MV-4-11 (cell line): ENCODE results near the gene ATG5.
A peak's percentile ranks its signal among the peaks of the same experiment; 100 is the strongest.

Experiments
- DNase-seq: peaks from one replicate; lab custom pipeline; 2025; lab: John Stamatoyannopoulos, UW

Gene ATG5

DNA sequence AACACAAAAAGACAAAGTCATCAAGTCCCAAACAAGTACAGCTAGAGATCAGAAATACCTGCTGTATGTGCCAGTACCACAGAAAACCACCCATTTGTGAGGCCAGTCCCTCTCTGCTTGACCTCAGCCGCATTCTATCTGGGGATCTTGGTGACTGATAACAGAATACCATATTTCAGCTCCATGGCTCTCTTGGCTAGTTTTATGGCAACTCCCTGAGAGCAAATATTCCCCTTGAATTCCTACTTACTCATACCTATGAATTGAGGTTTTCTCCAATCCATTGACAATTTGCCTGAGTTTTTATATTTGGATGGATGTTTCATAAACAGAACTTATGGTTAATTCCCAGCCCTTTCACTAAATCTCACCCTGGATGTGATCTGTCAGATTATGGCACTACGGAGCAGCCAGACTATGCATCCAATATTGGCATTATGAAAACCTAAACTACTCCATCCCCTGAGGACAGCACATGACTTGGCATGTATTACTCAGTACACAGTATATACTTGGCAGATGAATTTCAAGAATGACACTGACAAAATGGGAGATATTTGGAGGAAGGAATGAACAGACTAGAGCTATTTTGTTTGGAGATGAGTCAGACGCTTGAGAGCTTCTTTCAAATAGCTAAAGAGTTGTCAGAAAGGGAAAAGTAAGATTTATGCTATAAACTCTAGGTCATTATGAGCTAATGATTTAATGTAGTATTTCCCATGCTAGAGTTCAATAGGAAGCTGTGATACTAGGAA lies 143.7 kb downstream of the ATG5 start:
- peak; percentile 64 for DNase-seq

- DNase-seq, result no peak
Measured at GRCh38 chr6:106180208-106180607, 145.4 kb downstream of the ATG5 start.

GRCh38 chr6:106178900-106179299 lies 146.7 kb downstream of the ATG5 start:
- DNase-seq, result peak; percentile 71

- no peak for DNase-seq
Measured at GRCh38 chr6:106177786-106178185, 147.8 kb downstream of the ATG5 start.

DNA sequence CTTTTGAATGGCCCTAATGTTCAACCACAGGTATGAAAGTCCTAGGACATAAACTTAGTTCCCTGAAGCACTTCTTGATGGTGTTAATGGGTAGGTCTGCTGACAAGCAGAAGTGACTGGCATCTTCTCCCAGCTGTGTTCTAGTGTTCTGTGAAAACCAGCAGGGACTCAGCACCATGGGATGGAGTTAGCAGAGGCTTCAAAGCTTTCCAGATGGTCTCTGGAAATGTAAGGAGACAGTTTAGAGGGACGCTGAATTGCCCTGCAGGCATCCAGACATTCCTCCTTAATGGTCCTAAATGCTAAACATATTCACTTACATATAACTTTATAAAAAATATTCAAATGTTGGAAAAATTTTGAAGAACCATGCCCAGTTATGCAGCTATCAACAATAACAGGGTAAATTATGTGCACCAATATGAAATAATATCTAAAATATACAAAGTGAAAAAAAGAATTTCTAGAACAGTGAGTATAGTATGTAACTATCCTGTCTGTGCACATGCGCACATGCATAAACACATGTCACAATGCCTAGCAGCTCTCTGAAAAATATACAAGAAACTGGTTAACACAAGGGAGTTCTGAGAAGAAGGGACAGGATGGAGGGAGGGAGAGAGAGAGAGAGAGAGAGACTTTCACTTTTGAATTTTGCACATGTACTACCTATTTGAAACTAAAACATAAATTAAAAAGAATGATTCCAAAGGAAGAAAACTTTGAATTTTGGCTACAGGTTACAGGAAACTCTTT lies 152.3 kb downstream of the ATG5 start:
- no peak for DNase-seq

DNA sequence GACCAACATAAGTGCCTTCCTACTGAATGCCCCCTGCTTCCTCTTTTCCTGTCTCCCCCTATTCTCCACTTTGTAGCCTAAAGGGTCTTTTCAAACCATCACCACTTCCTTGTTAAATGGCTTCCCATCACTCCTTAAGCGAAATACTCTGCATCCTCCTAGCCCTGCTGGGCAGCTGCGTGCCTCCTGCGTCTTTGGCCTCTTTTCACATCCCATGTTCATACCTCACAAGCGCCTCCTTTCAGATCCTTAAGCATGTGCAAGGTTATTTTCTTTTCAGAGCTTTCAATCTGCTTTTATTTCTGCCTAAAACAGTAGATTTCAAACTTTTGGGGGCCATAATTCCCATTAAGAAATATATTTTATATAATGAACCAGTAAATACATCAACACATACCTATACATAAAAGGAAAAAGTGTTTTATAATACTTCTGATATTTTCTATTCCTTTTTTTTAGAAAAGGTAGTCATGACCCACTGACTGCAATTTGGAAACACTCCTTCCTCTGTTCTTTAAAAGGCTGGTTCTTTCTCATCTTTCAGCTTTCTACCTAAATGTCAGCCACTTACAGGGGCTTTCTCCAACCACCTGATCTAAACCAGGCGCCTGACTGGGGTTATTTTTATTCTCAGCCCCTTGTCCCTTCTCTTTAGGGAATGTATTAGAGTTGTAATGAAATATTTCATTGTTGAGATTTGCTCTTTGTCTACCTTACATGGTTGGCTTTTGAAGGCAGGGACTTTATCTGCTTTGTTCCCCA lies 155.3 kb downstream of the ATG5 start:
- DNase-seq, result no peak

DNA sequence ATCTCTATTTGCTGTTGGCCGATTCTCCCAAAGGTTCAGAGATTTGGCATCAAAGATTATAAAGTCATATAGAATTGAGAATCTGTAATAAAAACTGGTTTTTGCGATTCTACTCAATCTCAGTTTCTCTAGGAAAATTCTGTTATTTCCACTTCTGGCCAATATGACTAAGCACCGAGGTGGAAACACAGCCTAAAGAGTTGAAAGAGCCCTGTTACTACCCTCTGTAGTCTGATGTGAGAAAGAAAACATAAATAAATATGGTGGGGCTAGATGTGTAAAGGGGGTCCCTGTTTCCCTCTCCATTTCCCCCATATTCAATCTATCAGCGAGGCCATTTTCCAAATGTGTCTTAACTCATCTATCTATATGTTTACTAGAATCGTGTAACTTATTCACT lies 156.0 kb downstream of the ATG5 start:
- no peak for DNase-seq

- DNase-seq, result no peak
Measured at GRCh38 chr6:106168097-106168888, 157.3 kb downstream of the ATG5 start.

- no peak for DNase-seq
Measured at GRCh38 chr6:106167096-106167814, 158.3 kb downstream of the ATG5 start.

GRCh38 chr6:106165885-106166485 lies 159.6 kb downstream of the ATG5 start:
- DNase-seq, result no peak

- peak; percentile 97 for DNase-seq
Measured at GRCh38 chr6:106163966-106164877, 161.3 kb downstream of the ATG5 start.

GRCh38 chr6:106163446-106163965 lies 162.1 kb downstream of the ATG5 start:
- DNase-seq, result peak; percentile 86

GRCh38 chr6:106162921-106163320 lies 162.6 kb downstream of the ATG5 start:
- DNase-seq, result peak; percentile 47

- no peak for DNase-seq
Measured at GRCh38 chr6:106161893-106162292, 163.7 kb downstream of the ATG5 start.

- DNase-seq, result peak; percentile 60
Measured at GRCh38 chr6:106161311-106161874, 164.2 kb downstream of the ATG5 start.

- DNase-seq, result no peak
Measured at GRCh38 chr6:106160189-106160588, 165.4 kb downstream of the ATG5 start.

GRCh38 chr6:106159531-106159940 lies 166.0 kb downstream of the ATG5 start:
- peak; percentile 9 for DNase-seq

- no peak for DNase-seq
Measured at GRCh38 chr6:106158816-106159215, 166.7 kb downstream of the ATG5 start.

DNA sequence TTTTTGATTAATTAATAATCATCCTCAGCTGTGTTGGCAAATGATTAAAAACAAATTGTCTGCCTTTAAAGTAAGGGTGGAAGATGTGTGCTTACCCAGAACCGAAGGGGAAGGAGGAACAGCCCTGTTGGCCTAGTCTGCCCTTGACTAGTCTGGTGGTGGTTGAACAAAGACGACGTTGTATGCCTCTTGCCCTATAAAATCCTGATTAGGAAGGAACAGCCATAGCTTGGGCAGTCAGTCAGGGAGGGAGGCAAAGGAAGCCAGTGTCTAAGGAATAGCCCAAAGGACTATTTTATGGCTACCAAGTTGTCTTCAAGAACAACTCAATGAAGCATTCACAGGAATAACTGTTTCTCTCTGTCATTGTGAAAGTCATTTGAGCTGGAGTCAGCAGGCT lies 168.7 kb downstream of the ATG5 start:
- no peak for DNase-seq
